Retinal pigment epithelial cell (primary cell): ENCODE results near the gene XNDC1N.

Experiments
- DNase-seq: peaks from one replicate; pipeline ENCODE4 v3.0.0-alpha.2; 2010; ENCODE audit warnings: low read depth
- H3K4me3 ChIP-seq: 2 replicates; pipeline ENCODE4 v1.5.1; 2011; ENCODE audit warnings: mild to moderate bottlenecking, low read length, control low read depth, moderate library complexity
- TF ChIP-seq, protein P1 (sequence below): conservative IDR thresholded peaks from 2 replicates; pipeline ENCODE4 v1.5.1; 2011; ENCODE audit warnings: low read depth, low read length, control low read depth, inconsistent platforms

XNDC1N gene

DNA sequence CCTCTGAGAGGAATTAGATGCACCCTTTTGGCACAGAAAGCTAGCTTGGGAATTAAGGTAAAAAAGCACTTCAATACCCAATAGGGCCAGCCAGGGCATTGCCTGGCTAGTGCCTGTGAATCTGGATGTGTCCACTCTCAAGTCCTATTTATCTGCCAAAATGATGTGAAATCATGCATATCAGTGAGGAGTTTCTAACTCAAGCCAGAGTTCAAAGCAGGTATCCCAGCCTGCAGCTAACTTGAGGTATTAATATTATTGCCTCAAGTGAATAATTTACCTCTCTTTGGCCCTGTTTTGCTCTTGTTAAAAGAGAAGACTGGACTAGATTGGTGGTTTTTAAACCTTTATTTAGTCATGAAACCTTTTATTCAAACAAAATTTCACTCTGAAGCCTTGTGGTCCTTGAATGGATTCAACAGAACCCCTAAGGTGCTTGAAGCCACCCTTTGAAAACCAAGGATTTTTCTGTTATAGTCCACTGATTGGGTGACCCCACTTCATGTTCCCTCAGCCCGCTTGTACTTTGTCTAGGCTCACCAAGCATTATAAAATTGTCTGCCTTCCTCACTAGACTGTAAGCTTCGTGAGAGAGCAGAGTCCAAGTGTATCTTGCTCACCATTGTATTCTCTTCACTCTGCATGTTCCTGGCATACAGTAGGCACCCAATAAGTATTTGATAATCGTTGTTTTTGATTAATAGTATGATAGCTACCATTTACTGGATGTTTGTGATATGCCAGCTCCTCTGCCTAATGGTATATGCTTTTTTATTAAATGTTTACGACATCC is 4.9 kb upstream of the XNDC1N start:
- no peak for DNase-seq
- H3K4me3 ChIP-seq: no peak overlapping the region
- TF ChIP-seq, protein P1, sequence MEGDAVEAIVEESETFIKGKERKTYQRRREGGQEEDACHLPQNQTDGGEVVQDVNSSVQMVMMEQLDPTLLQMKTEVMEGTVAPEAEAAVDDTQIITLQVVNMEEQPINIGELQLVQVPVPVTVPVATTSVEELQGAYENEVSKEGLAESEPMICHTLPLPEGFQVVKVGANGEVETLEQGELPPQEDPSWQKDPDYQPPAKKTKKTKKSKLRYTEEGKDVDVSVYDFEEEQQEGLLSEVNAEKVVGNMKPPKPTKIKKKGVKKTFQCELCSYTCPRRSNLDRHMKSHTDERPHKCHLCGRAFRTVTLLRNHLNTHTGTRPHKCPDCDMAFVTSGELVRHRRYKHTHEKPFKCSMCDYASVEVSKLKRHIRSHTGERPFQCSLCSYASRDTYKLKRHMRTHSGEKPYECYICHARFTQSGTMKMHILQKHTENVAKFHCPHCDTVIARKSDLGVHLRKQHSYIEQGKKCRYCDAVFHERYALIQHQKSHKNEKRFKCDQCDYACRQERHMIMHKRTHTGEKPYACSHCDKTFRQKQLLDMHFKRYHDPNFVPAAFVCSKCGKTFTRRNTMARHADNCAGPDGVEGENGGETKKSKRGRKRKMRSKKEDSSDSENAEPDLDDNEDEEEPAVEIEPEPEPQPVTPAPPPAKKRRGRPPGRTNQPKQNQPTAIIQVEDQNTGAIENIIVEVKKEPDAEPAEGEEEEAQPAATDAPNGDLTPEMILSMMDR: no peak

DNA sequence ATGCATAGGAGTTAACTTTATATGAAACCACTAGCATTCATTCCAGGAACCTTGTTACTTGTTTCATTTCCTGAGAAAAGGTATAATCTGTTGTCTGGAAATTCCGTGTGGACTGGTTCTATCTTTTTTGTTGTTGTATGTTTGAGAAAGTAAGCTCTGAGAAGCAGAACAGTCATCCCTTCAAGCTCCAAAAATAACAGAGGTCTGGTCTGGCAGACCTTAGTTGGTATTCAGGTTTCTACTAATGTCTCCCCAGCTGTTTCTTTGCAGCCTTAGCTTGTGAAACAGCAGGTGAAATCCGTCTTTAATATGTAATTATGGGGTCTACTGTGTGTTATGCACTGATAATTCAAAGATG is 2.8 kb upstream of the XNDC1N start:
- no peak for DNase-seq
- no peak overlapping the region for H3K4me3 ChIP-seq

DNA sequence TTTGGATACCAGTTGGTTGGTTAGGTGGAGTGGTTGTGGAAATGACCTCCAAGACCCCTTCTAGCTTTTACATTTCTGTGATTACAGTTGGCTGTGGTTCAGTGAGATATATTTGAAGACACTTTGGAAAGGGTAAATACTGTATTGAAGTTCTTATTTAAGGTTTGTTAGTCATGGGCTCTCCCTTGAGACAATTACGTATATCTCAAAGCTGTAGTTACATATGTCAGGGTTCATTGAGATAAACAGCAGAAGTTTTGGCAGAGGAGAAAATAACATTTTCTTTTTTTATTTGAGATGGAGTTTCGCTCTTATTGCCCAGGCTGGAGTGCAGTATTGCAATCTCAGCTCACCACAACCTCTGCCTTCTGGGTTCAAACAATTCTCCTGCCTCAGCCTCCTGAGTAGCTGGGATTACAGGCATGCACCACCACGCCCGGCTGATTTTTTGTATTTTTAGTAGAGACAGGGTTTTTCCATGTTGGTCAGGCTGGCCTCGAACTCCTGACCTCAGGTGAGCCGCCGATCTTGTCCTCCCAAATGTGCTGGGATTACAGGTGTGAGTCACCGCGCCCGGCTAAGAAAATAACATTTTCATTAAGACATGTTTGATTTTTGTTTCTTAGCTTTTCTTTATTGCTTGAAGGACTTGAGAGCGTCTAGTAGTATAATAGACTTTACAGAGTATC is 2.3 kb upstream of the XNDC1N start:
- H3K4me3 ChIP-seq: no peak overlapping the region
- DNase-seq: no peak
- TF ChIP-seq, protein P1: no peak

More for the DNA sequence above, 2.8 kb upstream of the XNDC1N start:
- TF ChIP-seq, protein P1: no peak

DNA sequence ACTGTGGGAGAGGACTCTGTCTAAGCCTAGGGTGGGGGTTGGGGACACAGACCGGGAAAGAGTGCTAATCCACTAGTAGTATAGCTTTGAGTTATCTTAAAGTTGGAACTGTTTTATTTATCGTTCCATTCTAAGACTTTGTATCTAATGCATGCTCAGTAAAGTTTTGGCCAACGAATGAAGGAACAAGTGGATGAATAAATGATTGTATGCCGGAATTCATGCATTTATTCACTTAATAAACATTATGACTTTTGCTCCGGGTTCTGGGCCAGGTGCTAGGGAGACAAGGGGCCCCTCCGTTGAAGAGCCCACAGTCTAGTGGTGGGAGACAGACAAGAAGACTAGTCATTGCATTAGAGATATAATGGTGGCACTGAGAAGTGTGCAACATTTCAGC is 1.1 kb upstream of the XNDC1N start:
- no peak for DNase-seq
- TF ChIP-seq, protein P1: no peak
- H3K4me3 ChIP-seq: peak overlapping the region; percentile 86

DNA sequence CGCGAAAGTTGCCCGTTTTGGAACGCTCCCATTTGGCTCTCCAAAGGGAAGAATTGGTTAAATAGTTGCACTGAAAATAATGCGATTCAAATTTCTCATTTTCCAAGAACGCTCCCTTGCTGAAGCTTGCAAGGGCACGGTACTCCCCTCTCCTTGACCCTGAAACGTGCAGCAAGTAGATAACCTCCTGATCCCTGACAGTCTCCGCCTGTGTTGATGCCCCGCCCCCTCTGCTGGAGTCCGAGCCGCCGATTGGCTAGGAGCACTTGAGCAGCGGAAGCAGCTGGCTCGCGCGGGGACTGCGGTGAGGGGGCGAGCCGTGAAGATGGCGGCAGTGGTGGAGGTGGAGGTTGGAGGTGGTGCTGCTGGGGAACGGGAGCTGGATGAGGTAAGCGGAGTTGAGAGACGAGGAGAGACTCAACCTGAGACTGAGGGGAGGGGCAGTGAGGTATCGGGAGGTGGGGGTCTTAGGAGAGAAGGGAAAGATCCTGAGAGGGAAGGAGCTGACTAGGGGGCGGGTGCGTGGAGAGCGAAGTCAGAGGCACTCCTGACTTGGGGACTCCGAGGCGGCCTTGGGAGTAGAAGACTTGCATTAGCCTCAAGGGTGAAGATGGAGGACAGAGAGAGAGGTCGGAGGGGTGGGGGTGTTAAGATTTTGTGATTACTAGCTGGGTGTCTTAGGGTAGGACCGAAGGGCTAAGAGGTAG is 496 bp upstream of the XNDC1N start, which contains the start of gene RNF121:
RNF121 (plus strand) TSS at position 310 of the 707 bp plus-strand sequence; CDS start at position 326, 16 bp downstream.
- H3K4me3 ChIP-seq: peak within 1 kb of the TSS; percentile 86
- TF ChIP-seq, protein P1: no peak
- peak; percentile 81 for DNase-seq

DNA sequence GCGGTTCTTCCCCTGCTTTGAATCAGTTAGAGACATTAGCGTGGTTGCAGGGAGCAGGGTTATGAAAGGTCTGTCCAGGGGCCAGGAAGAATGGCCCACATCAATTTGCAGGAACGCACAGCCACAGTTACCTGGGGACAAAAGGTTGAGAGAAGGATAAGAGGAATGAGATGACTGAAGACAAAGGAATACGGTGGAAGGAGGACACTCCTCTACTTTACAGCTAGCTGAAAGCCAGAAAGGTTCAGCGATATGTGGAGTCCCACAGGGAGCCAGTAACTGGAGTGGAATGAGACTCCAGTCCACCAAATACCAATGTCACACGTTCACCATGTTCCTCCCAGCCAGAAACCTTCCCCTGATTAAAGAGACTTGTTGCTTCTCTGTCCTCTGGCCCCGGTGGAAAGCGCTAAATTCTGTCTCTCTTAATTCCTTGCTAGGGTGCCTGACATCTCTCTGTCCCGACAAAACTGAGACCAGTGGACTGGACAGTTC is 10.7 kb downstream of the XNDC1N start:
- no peak overlapping the region for H3K4me3 ChIP-seq
- TF ChIP-seq, protein P1: no peak
- DNase-seq: no peak
